GM23338 (cell line): ENCODE results near the gene TOM1L2. TPM values are rescaled to one million over a fixed set of nuclear protein-coding genes. Genes with fewer than 3 reads are reported as not detected.

Source experiments
- ATAC-seq: fragments of 200-7000 bp; cut with Tn5 transposase; 3 replicates; pipeline ENCODE4 v1.9.1; 2020
- DNase-seq: peaks from one replicate; pipeline ENCODE4 v3.0.0-alpha.2; 2015; ENCODE audit warnings: low spot score
- H2AFZ ChIP-seq: fragments of 200-600 bp; sonication (generic); 2 replicates; pipeline ENCODE4 v1.8.0; 2016; ENCODE audit warnings: antibody characterized with exemption, mild to moderate bottlenecking, moderate library complexity
- H3F3A ChIP-seq: fragments of 200-600 bp; sonication (generic); replicated peaks from 2 replicates; pipeline ENCODE4 v1.8.0; 2017; ENCODE audit warnings: antibody characterized with exemption, mixed run types, low read depth
- H3K27ac ChIP-seq: fragments of 200-600 bp; sonication (generic); 2 replicates; pipeline ENCODE4 v1.6.1; 2016; ENCODE audit warnings: low read depth
- H3K27me3 ChIP-seq: fragments of 200-600 bp; sonication (generic); 2 replicates; pipeline ENCODE4 v1.8.0; 2016; ENCODE audit warnings: mild to moderate bottlenecking, mixed run types, moderate library complexity; ENCODE audit not compliant: insufficient read depth
- H3K36me3 ChIP-seq: fragments of 200-600 bp; sonication (generic); 2 replicates; pipeline ENCODE4 v1.8.0; 2016; ENCODE audit warnings: mild to moderate bottlenecking; ENCODE audit not compliant: insufficient read depth
- H3K4me1 ChIP-seq: fragments of 200-600 bp; sonication (generic); 2 replicates; pipeline ENCODE4 v1.8.0; 2016; ENCODE audit warnings: mild to moderate bottlenecking, moderate library complexity; ENCODE audit not compliant: insufficient read depth
- H3K4me2 ChIP-seq: fragments of 200-600 bp; sonication (generic); 2 replicates; pipeline ENCODE4 v1.7.1; 2017; ENCODE audit warnings: mixed run types
- H3K4me3 ChIP-seq: fragments of 200-600 bp; sonication (generic); 2 replicates; pipeline ENCODE4 v1.6.1; 2016; ENCODE audit warnings: mixed run types
- H3K79me2 ChIP-seq: fragments of 200-600 bp; sonication (generic); replicated peaks from 2 replicates; pipeline ENCODE4 v1.8.0; 2017; ENCODE audit warnings: mild to moderate bottlenecking; ENCODE audit not compliant: insufficient read depth
- H3K9me2 ChIP-seq: fragments of 200-600 bp; sonication (generic); 2 replicates; pipeline ENCODE4 v1.8.0; 2017; ENCODE audit not compliant: insufficient read depth
- H4K20me1 ChIP-seq: fragments of 200-600 bp; sonication (generic); replicated peaks from 2 replicates; pipeline ENCODE4 v1.8.0; 2017; ENCODE audit warnings: mild to moderate bottlenecking; ENCODE audit not compliant: insufficient read depth
- H3K27ac Mint-ChIP-seq: 2 replicates; pipeline ENCODE4 v1.8.0; 2020; ENCODE audit warnings: inconsistent platforms, mild to moderate bottlenecking, moderate library complexity, mixed read lengths
- H3K27me3 Mint-ChIP-seq: 3 replicates; pipeline ENCODE4 v1.8.0; 2022; ENCODE audit warnings: low read depth, mild to moderate bottlenecking, moderate library complexity, mixed read lengths, inconsistent platforms; ENCODE audit not compliant: insufficient read depth, poor library complexity
- H3K36me3 Mint-ChIP-seq: 3 replicates; pipeline ENCODE4 v1.8.0; 2021; ENCODE audit warnings: low read depth, mild to moderate bottlenecking, inconsistent platforms, moderate library complexity, mixed read lengths
- H3K4me1 Mint-ChIP-seq: 3 replicates; pipeline ENCODE4 v1.8.0; 2020; ENCODE audit warnings: mild to moderate bottlenecking, inconsistent platforms, mixed read lengths
- H3K4me3 Mint-ChIP-seq: 3 replicates; pipeline ENCODE4 v1.8.0; 2021; ENCODE audit warnings: moderate library complexity, mild to moderate bottlenecking, inconsistent platforms, mixed read lengths
- H3K9me3 Mint-ChIP-seq: 3 replicates; pipeline ENCODE4 v1.8.0; 2020; ENCODE audit warnings: moderate library complexity, mild to moderate bottlenecking, inconsistent platforms, mixed read lengths
- JUNB ChIP-seq: IDR thresholded peaks from one replicate; pipeline ENCODE4 v1.6.1; 2016; ENCODE audit warnings: antibody characterized with exemption; ENCODE audit not compliant: unreplicated experiment
- ZNF331 ChIP-seq: fragments of 250-450 bp; sonication (Bioruptor Pico); IDR thresholded peaks from 2 replicates; pipeline ENCODE4 v1.5.0; 2020; ENCODE audit warnings: low read depth, mild to moderate bottlenecking, moderate library complexity
- ZNF462 ChIP-seq: fragments of 250-450 bp; sonication (Bioruptor Pico); IDR thresholded peaks from 2 replicates; pipeline ENCODE4 v1.5.0; 2020; ENCODE audit warnings: mild to moderate bottlenecking, moderate library complexity
- polyA plus RNA-seq: library from polyadenylated mRNA; unstranded; fragments of >200 nt; fragmentation: Nextera tagmentation; extraction: Ambion mirVana; gene quantifications from 2 replicates; pipeline ENCODE4 v1.2.1, GENCODE V29; 2016
- total RNA-seq: library from RNA; depleted of rRNA; stranded (reverse); fragments of >200 nt; shearing (Covaris generic); gene quantifications from 2 replicates; pipeline ENCODE4 v1.2.3, GENCODE V29; 2014
- TF ChIP-seq, protein P1 (sequence below), 2 experiments: fragments of 200-600 bp in 1 of 2; sonication (generic) in 1 of 2; conservative IDR thresholded peaks; 2 replicates each; pipeline versions ENCODE4 v1.5.1 to v1.6.1; 2016 to 2017; ENCODE audit warnings: antibody characterized with exemption in 2 of 2, low read depth in 2 of 2, mild to moderate bottlenecking in 2 of 2, moderate library complexity in 1 of 2

Gene TOM1L2
- total and polyA plus RNA-seq, 2 experiments from 2014 or later, result 3.3 TPM

GRCh38 chr17:17871913-17872312 lies 100.3 kb downstream of the TOM1L2 start:
- Histone ChIP-seq H3K27ac (no peak overlapping the region), H2AFZ (no peak overlapping the region), H4K20me1 (no peaks in the 10 kb centered on the region; the same call in 1 of the 2 replicates), H3F3A (peaks cover 14% of the 10 kb centered on the region), H3K4me2 (no peak overlapping the region), H3K79me2 (no peaks in the 10 kb centered on the region), H3K9me2 (no peaks in the 10 kb centered on the region), H3K36me3 (no peaks in the 10 kb centered on the region), H3K27me3 (0 out of 2 replicates have a peak, but pooled peaks cover 3% of the 10 kb centered on the region), H3K4me1 (peaks cover 20% of the 10 kb centered on the region), H3K4me3 (no peak overlapping the region)
- DNase-seq (no peak), ATAC-seq (no peak)
- no peaks in the 10 kb centered on the region for H3K36me3 Mint-ChIP-seq
- no peak overlapping the region for H3K4me3 Mint-ChIP-seq
- TF ChIP-seq JUNB (no peak), ZNF331 (CRISPR knock-in tag) (no peak)
- H3K4me1 Mint-ChIP-seq, result peaks cover 39% of the 10 kb centered on the region
- no peak overlapping the region for H3K27ac Mint-ChIP-seq
- peaks cover 14% of the 10 kb centered on the region for H3K27me3 Mint-ChIP-seq
- no peaks in the 10 kb centered on the region for H3K9me3 Mint-ChIP-seq

- Mint-ChIP-seq H3K9me3 (no peaks in the 10 kb centered on the region), H3K4me3 (no peak overlapping the region), H3K4me1 (peaks cover 46% of the 10 kb centered on the region), H3K27me3 (peaks cover 17% of the 10 kb centered on the region), H3K27ac (no peak overlapping the region), H3K36me3 (no peaks in the 10 kb centered on the region)
- Histone ChIP-seq H3F3A (peaks cover 14% of the 10 kb centered on the region), H3K27ac (no peak overlapping the region), H3K27me3 (0 out of 2 replicates have a peak, but pooled peaks cover 3% of the 10 kb centered on the region), H3K9me2 (no peaks in the 10 kb centered on the region), H4K20me1 (no peaks in the 10 kb centered on the region; the same call in 1 of the 2 replicates), H3K4me3 (no peak overlapping the region), H3K36me3 (no peaks in the 10 kb centered on the region), H3K4me2 (peak overlapping the region; percentile 66; the same call in 1 of the 2 replicates), H3K79me2 (no peaks in the 10 kb centered on the region), H2AFZ (no peak overlapping the region), H3K4me1 (peaks cover 20% of the 10 kb centered on the region)
- TF ChIP-seq ZNF331 (CRISPR knock-in tag), result no peak
- no peak for TF ChIP-seq ZNF462 (CRISPR knock-in tag)
- TF ChIP-seq, protein P1, sequence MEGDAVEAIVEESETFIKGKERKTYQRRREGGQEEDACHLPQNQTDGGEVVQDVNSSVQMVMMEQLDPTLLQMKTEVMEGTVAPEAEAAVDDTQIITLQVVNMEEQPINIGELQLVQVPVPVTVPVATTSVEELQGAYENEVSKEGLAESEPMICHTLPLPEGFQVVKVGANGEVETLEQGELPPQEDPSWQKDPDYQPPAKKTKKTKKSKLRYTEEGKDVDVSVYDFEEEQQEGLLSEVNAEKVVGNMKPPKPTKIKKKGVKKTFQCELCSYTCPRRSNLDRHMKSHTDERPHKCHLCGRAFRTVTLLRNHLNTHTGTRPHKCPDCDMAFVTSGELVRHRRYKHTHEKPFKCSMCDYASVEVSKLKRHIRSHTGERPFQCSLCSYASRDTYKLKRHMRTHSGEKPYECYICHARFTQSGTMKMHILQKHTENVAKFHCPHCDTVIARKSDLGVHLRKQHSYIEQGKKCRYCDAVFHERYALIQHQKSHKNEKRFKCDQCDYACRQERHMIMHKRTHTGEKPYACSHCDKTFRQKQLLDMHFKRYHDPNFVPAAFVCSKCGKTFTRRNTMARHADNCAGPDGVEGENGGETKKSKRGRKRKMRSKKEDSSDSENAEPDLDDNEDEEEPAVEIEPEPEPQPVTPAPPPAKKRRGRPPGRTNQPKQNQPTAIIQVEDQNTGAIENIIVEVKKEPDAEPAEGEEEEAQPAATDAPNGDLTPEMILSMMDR (conservative IDR thresholded peaks at IDR 0.05; ENCODE audit: low read depth in 2 of 2), result peak; percentile 39 to 61; a peak in 3 of 4 replicates
- peak; percentile 36 for DNase-seq
- ATAC-seq, result peak; percentile 23
Observed at GRCh38 chr17:17870247-17870646, 102.0 kb downstream of the TOM1L2 start.
